Activated T-helper 2 cell treated with anti-CD3 and anti-CD28 coated beads, Interferon-gamma antibody, Interleukin-2, Interleukin-4, amounts not matched to agents 10 μg/mL and 5 μg/mL and 100 μg/mL, durations not matched to agents 14 hours and 24 hours and 36 hours (primary cell): ENCODE results near the gene HOXA5. TPM values are rescaled to one million over a fixed set of nuclear protein-coding genes. Genes with fewer than 3 reads are reported as not detected.

Experiments used
- DNase-seq: peaks from one replicate; pipeline ENCODE4 v3.0.0; 2021; ENCODE audit warnings: low spot score
- H3K27ac Mint-ChIP-seq: one replicate; pipeline ENCODE4 v1.8.0; 2021; ENCODE audit warnings: mixed read lengths
- H3K27me3 Mint-ChIP-seq: one replicate; pipeline ENCODE4 v1.8.0; 2021; ENCODE audit warnings: low read depth, mixed read lengths
- H3K36me3 Mint-ChIP-seq: one replicate; pipeline ENCODE4 v1.8.0; 2021; ENCODE audit warnings: low read depth, mixed read lengths
- H3K4me1 Mint-ChIP-seq: one replicate; pipeline ENCODE4 v1.8.0; 2021; ENCODE audit warnings: low read depth, mixed read lengths
- H3K4me3 Mint-ChIP-seq: one replicate; pipeline ENCODE4 v1.8.0; 2021; ENCODE audit warnings: low read depth, mild to moderate bottlenecking, moderate library complexity, mixed read lengths
- H3K9me3 Mint-ChIP-seq: one replicate; pipeline ENCODE4 v1.8.0; 2021; ENCODE audit warnings: mixed read lengths
- intact Hi-C: fragments of 100-400 bp; cut with micrococcal nuclease; formaldehyde crosslinking; loops from one replicate; pipeline ENCODE4 v1.15.1; 2023
- total RNA-seq: library from RNA; stranded (reverse); gene quantifications from 2 replicates; pipeline ENCODE4 v1.2.3, GENCODE V29; 2022

HOXA5 gene
- total RNA-seq, 1 donor from 2014 or later, result not detected

GRCh38 chr7:27185854-27186667 is 42.6 kb upstream of the HOXA5 start:
- Mint-ChIP-seq H3K27me3 (peaks cover 82% of the 10 kb centered on the region), H3K36me3 (no peaks in the 10 kb centered on the region), H3K27ac (peak overlapping the region; percentile 8), H3K4me1 (peaks cover 14% of the 10 kb centered on the region), H3K9me3 (no peaks in the 10 kb centered on the region), H3K4me3 (no peak overlapping the region)
- intact Hi-C loops, result loop anchor here (2.0 kb wide), 3 partner anchors 15 to 29 kb away; partner anchors contain the start of genes HOXA13 and HOXA7
- DNase-seq, result no peak

GRCh38 chr7:27185013-27185853 is 41.8 kb upstream of the HOXA5 start, which contains the start of gene HOXA11:
TSS of gene HOXA11 (minus strand) at chr7:27185232. CDS start at chr7:27185144, 88 bp downstream.
- H3K4me1 Mint-ChIP-seq, result peaks cover 14% of the 10 kb centered on the region
- H3K27ac Mint-ChIP-seq, result peak within 1 kb of the TSS; percentile 55
- no peaks in the 10 kb centered on the region for H3K36me3 Mint-ChIP-seq
- H3K9me3 Mint-ChIP-seq, result no peaks in the 10 kb centered on the region
- peaks cover 76% of the 10 kb centered on the region for H3K27me3 Mint-ChIP-seq
- no peak within 1 kb of the TSS for H3K4me3 Mint-ChIP-seq
- intact Hi-C loops, result loop anchor here (2.0 kb wide), 2 partner anchors 14 to 28 kb away; partner anchors contain the start of gene HOXA7
- DNase-seq, result no peak

- DNase-seq, result no peak
- intact Hi-C loops, result loop anchor here (2.0 kb wide), 2 partner anchors 14 to 28 kb away; partner anchors contain the start of gene HOXA7
- Mint-ChIP-seq H3K27me3 (peaks cover 73% of the 10 kb centered on the region), H3K27ac (peak overlapping the region; percentile 55), H3K4me3 (no peak overlapping the region), H3K36me3 (no peaks in the 10 kb centered on the region), H3K9me3 (no peaks in the 10 kb centered on the region), H3K4me1 (peaks cover 14% of the 10 kb centered on the region)
These were observed 41.0 kb upstream of the HOXA5 start for GRCh38 chr7:27184337-27185012.

- Mint-ChIP-seq H3K27ac (no peak overlapping the region), H3K36me3 (no peaks in the 10 kb centered on the region), H3K27me3 (peaks cover 74% of the 10 kb centered on the region), H3K9me3 (no peaks in the 10 kb centered on the region), H3K4me1 (peaks cover 14% of the 10 kb centered on the region), H3K4me3 (no peak overlapping the region)
- intact Hi-C loops, result loop anchor here (2.0 kb wide), 2 partner anchors 13 to 27 kb away; partner anchors contain the start of gene HOXA7
- DNase-seq, result no peak
These were observed 40.3 kb upstream of the HOXA5 start for GRCh38 chr7:27183682-27184336.

GRCh38 chr7:27182861-27183681 is 39.6 kb upstream of the HOXA5 start:
- no peaks in the 10 kb centered on the region for H3K9me3 Mint-ChIP-seq
- no peak for DNase-seq
- H3K4me3 Mint-ChIP-seq, result no peak overlapping the region

GRCh38 chr7:27182285-27182841 is 38.9 kb upstream of the HOXA5 start:
- no peaks in the 10 kb centered on the region for H3K36me3 Mint-ChIP-seq
- no peak overlapping the region for H3K27ac Mint-ChIP-seq
- intact Hi-C loops, result no loop called here
- peaks cover 8% of the 10 kb centered on the region for H3K4me1 Mint-ChIP-seq
- H3K4me3 Mint-ChIP-seq, result no peak overlapping the region
- no peaks in the 10 kb centered on the region for H3K9me3 Mint-ChIP-seq
- no peak for DNase-seq
- peaks cover 70% of the 10 kb centered on the region for H3K27me3 Mint-ChIP-seq

More at GRCh38 chr7:27182861-27183681, 39.6 kb upstream of the HOXA5 start:
- Mint-ChIP-seq H3K36me3 (no peaks in the 10 kb centered on the region), H3K27me3 (peaks cover 70% of the 10 kb centered on the region), H3K27ac (no peak overlapping the region), H3K4me1 (peaks cover 8% of the 10 kb centered on the region)
- intact Hi-C loops, result no loop called here

- Mint-ChIP-seq H3K4me3 (no peak overlapping the region), H3K4me1 (peaks cover 8% of the 10 kb centered on the region), H3K9me3 (no peaks in the 10 kb centered on the region), H3K36me3 (no peaks in the 10 kb centered on the region), H3K27me3 (peaks cover 66% of the 10 kb centered on the region), H3K27ac (no peak overlapping the region)
- intact Hi-C loops, result no loop called here
- DNase-seq, result no peak
These were observed 38.4 kb upstream of the HOXA5 start for GRCh38 chr7:27181795-27182275.

GRCh38 chr7:27180431-27181420 is 37.2 kb upstream of the HOXA5 start:
- peaks cover 65% of the 10 kb centered on the region for H3K27me3 Mint-ChIP-seq

GRCh38 chr7:27179503-27180430 is 36.3 kb upstream of the HOXA5 start:
- intact Hi-C loops, result no loop called here
- no peak overlapping the region for H3K27ac Mint-ChIP-seq
- no peaks in the 10 kb centered on the region for H3K9me3 Mint-ChIP-seq
- H3K36me3 Mint-ChIP-seq, result no peaks in the 10 kb centered on the region
- H3K4me1 Mint-ChIP-seq, result peaks cover 2% of the 10 kb centered on the region
- peaks cover 63% of the 10 kb centered on the region for H3K27me3 Mint-ChIP-seq
- H3K4me3 Mint-ChIP-seq, result no peak overlapping the region
- DNase-seq, result peak; percentile 45

More at GRCh38 chr7:27180431-27181420, 37.2 kb upstream of the HOXA5 start:
- DNase-seq, result no peak
- Mint-ChIP-seq H3K36me3 (no peaks in the 10 kb centered on the region), H3K9me3 (no peaks in the 10 kb centered on the region), H3K4me3 (no peak overlapping the region), H3K27ac (no peak overlapping the region), H3K4me1 (peaks cover 5% of the 10 kb centered on the region)
- intact Hi-C loops, result no loop called here
